ENCODE results near the gene ENTPD2.

Gene ENTPD2

GRCh38 chr9:137076636-137077009, 22.8 kb upstream of the ENTPD2 start:
- ChIA-PET CTCF (interaction anchor here (0.8 to 2.6 kb wide), 5 partner anchors 9 to 42 kb away, joined by 3 to 12 read pairs (median 7); partner anchors contain the start of gene NPDC1), POLR2A (ENCODE audit: low non-redundant PET) (no interaction called here)
- peak overlapping the region; percentile 97 for H3K27ac ChIP-seq
- no peak for DNase-seq (ENCODE audit: low spot score)
- no peak for TF ChIP-seq CTCF (conservative IDR thresholded peaks at IDR 0.05; ENCODE audit: low read depth)

GRCh38 chr9:137075275-137075775, 21.5 kb upstream of the ENTPD2 start:
- POLR2A ChIA-PET (ENCODE audit: low non-redundant PET) = interaction anchor here (0.7 kb wide), 1 partner anchor 10 kb away, joined by 6 read pairs; no protein-coding TSS in a partner anchor
- peak overlapping the region; percentile 97 for H3K27ac ChIP-seq
- CTCF ChIA-PET = interaction anchor here (0.7 to 2.6 kb wide), 3 partner anchors 11 to 33 kb away, joined by 3 to 10 read pairs (median 3); partner anchors contain the start of gene NPDC1
- no peak for DNase-seq (ENCODE audit: low spot score)
- TF ChIP-seq CTCF (conservative IDR thresholded peaks at IDR 0.05; ENCODE audit: low read depth) = no peak

- POLR2A ChIA-PET (ENCODE audit: low non-redundant PET) = no interaction called here
- CTCF ChIA-PET = interaction anchor here (0.6 to 2.6 kb wide), 3 partner anchors 11 to 287 kb away, joined by 3 to 10 read pairs (median 3); no protein-coding TSS in a partner anchor
- peak overlapping the region; percentile 97 for H3K27ac ChIP-seq
- DNase-seq (ENCODE audit: low spot score) = no peak
- TF ChIP-seq CTCF (conservative IDR thresholded peaks at IDR 0.05; ENCODE audit: low read depth) = no peak
Measured at GRCh38 chr9:137074657-137075274, 20.9 kb upstream of the ENTPD2 start.

- H3K27ac ChIP-seq = peak overlapping the region; percentile 97
- ChIA-PET POLR2A (ENCODE audit: low non-redundant PET) (no interaction called here), CTCF (interaction anchor here (0.8 kb wide), 2 partner anchors 10 to 27 kb away, joined by 3 to 5 read pairs; partner anchors contain the start of gene NPDC1)
- DNase-seq (ENCODE audit: low spot score) = no peak
- no peak for TF ChIP-seq CTCF (conservative IDR thresholded peaks at IDR 0.05; ENCODE audit: low read depth)
Measured at GRCh38 chr9:137073992-137074399, 20.1 kb upstream of the ENTPD2 start.

GRCh38 chr9:137071282-137071681, 17.4 kb upstream of the ENTPD2 start:
- no peak for DNase-seq (ENCODE audit: low spot score)
- ChIA-PET CTCF (interaction anchor here (0.5 to 6.0 kb wide), 6 partner anchors 19 to 301 kb away, joined by 3 to 31 read pairs (median 13); partner anchors contain the start of gene ABCA2), POLR2A (ENCODE audit: low non-redundant PET) (interaction anchor here (0.6 to 1.4 kb wide), 3 partner anchors 17 to 190 kb away, joined by 3 to 4 read pairs (median 3); no protein-coding TSS in a partner anchor)
- H3K27ac ChIP-seq = peak overlapping the region; percentile 85
- no peak for TF ChIP-seq CTCF (conservative IDR thresholded peaks at IDR 0.05; ENCODE audit: low read depth)

- no peak for DNase-seq (ENCODE audit: low spot score)
- TF ChIP-seq CTCF (conservative IDR thresholded peaks at IDR 0.05; ENCODE audit: low read depth) = no peak
- ChIA-PET CTCF (interaction anchor here (0.6 to 6.0 kb wide), 9 partner anchors 19 to 166 kb away, joined by 3 to 76 read pairs (median 5); partner anchors contain the start of genes ABCA2 and NPDC1), POLR2A (ENCODE audit: low non-redundant PET) (interaction anchor here (0.6 to 2.4 kb wide), 6 partner anchors 16 to 191 kb away, joined by 3 to 15 read pairs (median 3); partner anchors contain the start of gene MAN1B1)
- H3K27ac ChIP-seq = peak overlapping the region; percentile 85
Measured at GRCh38 chr9:137070906-137071275, 17.0 kb upstream of the ENTPD2 start.
